IMR-90 (cell line): ENCODE measurements around the gene GBX2. TPM values are rescaled to one million over a fixed set of nuclear protein-coding genes. Genes with fewer than 3 reads are reported as not detected.

Experiments
- ATAC-seq: fragments of 200-7000 bp; cut with Tn5 transposase; 2 replicates; pipeline ENCODE4 v1.9.1; 2020; ENCODE audit warnings: low read depth, mild to moderate bottlenecking, moderate library complexity
- BruUV-seq: library from RNA; stranded (reverse); fragments of 400-500 nt; replicated peaks from 2 replicates; lab custom pipeline; 2021; lab: Mats Ljungman, UMichigan
- CTCF ChIA-PET: fragments of 300-600 bp; formaldehyde crosslinking; extraction: SDS; loops from one replicate; lab custom pipeline; 2021; ENCODE audit warnings: antibody characterized with exemption; lab: Yijun Ruan, JAX
- POLR2A ChIA-PET: fragments of 300-600 bp; sonication (Branson Sonifier 250); formaldehyde crosslinking; loops from one replicate; lab custom pipeline; 2022; ENCODE audit warnings: antibody characterized with exemption; ENCODE audit not compliant: unreplicated experiment; lab: Charles Lee
- DNase-seq: peaks from one replicate; pipeline ENCODE4 v3.0.0; 2013
- H2AFZ ChIP-seq: replicated peaks from 2 replicates; pipeline ENCODE3; 2013; ENCODE audit warnings: low read length, mild to moderate bottlenecking; ENCODE audit not compliant: poor library complexity
- H2AK5ac ChIP-seq: 2 replicates; pipeline ENCODE4 v1.6.1; 2013; ENCODE audit warnings: low read depth, low read length, inconsistent platforms
- H2AK9ac ChIP-seq: replicated peaks from 2 replicates; pipeline ENCODE3; 2013; ENCODE audit warnings: mild to moderate bottlenecking, low read depth, low read length, moderate library complexity; ENCODE audit not compliant: poor library complexity
- H2BK120ac ChIP-seq: 2 replicates; pipeline ENCODE4 v1.6.1; 2013; ENCODE audit warnings: low read depth, low read length, inconsistent platforms
- H2BK15ac ChIP-seq: 3 replicates; pipeline ENCODE4 v1.6.1; 2013; ENCODE audit warnings: low read depth, low read length, inconsistent platforms
- H2BK20ac ChIP-seq: 2 replicates; pipeline ENCODE4 v1.6.1; 2013; ENCODE audit warnings: low read depth, mild to moderate bottlenecking, inconsistent platforms, low read length, moderate library complexity
- H2BK5ac ChIP-seq: 2 replicates; pipeline ENCODE4 v1.6.1; 2013; ENCODE audit warnings: mild to moderate bottlenecking, low read depth, low read length, inconsistent platforms; ENCODE audit not compliant: poor library complexity, severe bottlenecking
- H3K14ac ChIP-seq: replicated peaks from 2 replicates; pipeline ENCODE4 v1.6.1; 2013; ENCODE audit warnings: low read depth, low read length, inconsistent platforms
- H3K18ac ChIP-seq: 2 replicates; pipeline ENCODE4 v1.6.1; 2013; ENCODE audit warnings: low read depth, low read length, control low read depth
- H3K23ac ChIP-seq: 2 replicates; pipeline ENCODE4 v1.6.1; 2013; ENCODE audit warnings: low read depth, low read length, inconsistent platforms
- H3K27ac ChIP-seq: 2 replicates; pipeline ENCODE4 v1.5.1; 2013; ENCODE audit warnings: mild to moderate bottlenecking, control low read depth, low read length; ENCODE audit not compliant: insufficient read depth
- H3K27me3 ChIP-seq: 2 replicates; pipeline ENCODE4 v1.6.1; 2013; ENCODE audit warnings: low read length; ENCODE audit not compliant: control insufficient read depth, insufficient read depth
- H3K36me3 ChIP-seq: 2 replicates; pipeline ENCODE4 v1.6.1; 2013; ENCODE audit warnings: low read length, mixed read lengths; ENCODE audit not compliant: control insufficient read depth, insufficient read depth
- H3K4ac ChIP-seq: 2 replicates; pipeline ENCODE4 v1.6.1; 2013; ENCODE audit warnings: low read depth, low read length, inconsistent platforms
- H3K4me1 ChIP-seq: 2 replicates; pipeline ENCODE4 v1.6.1; 2013; ENCODE audit warnings: low read length, mixed read lengths; ENCODE audit not compliant: control insufficient read depth, insufficient read depth
- H3K4me2 ChIP-seq: 2 replicates; pipeline ENCODE4 v1.6.1; 2013; ENCODE audit warnings: low read depth, mild to moderate bottlenecking, control low read depth, low read length, moderate library complexity
- H3K4me3 ChIP-seq: 2 replicates; pipeline ENCODE4 v1.5.1; 2013; ENCODE audit warnings: low read depth, mild to moderate bottlenecking, control low read depth, low read length, moderate library complexity; ENCODE audit not compliant: insufficient read depth
- H3K56ac ChIP-seq: 2 replicates; pipeline ENCODE4 v1.6.1; 2013; ENCODE audit warnings: low read length, inconsistent platforms; ENCODE audit not compliant: insufficient read depth; ENCODE audit errors: extremely low read depth
- H3K79me1 ChIP-seq, 2 experiments: 2 replicates each; pipeline ENCODE4 v1.6.1; 2013; ENCODE audit warnings: low read length in 2 of 2, inconsistent platforms in 1 of 2, low read depth in 1 of 2
- H3K9ac ChIP-seq: 2 replicates; pipeline ENCODE4 v1.6.1; 2013; ENCODE audit warnings: low read depth, low read length, control low read depth
- H3K9me1 ChIP-seq: 2 replicates; pipeline ENCODE4 v1.6.1; 2013; ENCODE audit warnings: low read length, inconsistent platforms; ENCODE audit not compliant: insufficient read depth
- H3K9me3 ChIP-seq: 2 replicates; pipeline ENCODE4 v1.6.1; 2013; ENCODE audit warnings: low read length; ENCODE audit not compliant: control insufficient read depth, insufficient read depth
- H4K20me1 ChIP-seq: 2 replicates; pipeline ENCODE4 v1.6.1; 2013; ENCODE audit warnings: low read length, inconsistent platforms; ENCODE audit not compliant: insufficient read depth
- H4K5ac ChIP-seq: 2 replicates; pipeline ENCODE4 v1.6.1; 2013; ENCODE audit warnings: mild to moderate bottlenecking, low read depth, low read length, control low read depth
- H4K8ac ChIP-seq, 2 experiments: 2 replicates each; pipeline ENCODE4 v1.6.1; 2013; ENCODE audit warnings: low read depth in 2 of 2, low read length in 2 of 2, control low read depth in 1 of 2, inconsistent platforms in 1 of 2
- H4K91ac ChIP-seq: 2 replicates; pipeline ENCODE4 v1.6.1; 2013; ENCODE audit warnings: low read depth, low read length, inconsistent platforms; ENCODE audit not compliant: insufficient read depth
- CEBPB ChIP-seq: IDR thresholded peaks from 2 replicates; pipeline ENCODE4 v1.6.1; 2012; ENCODE audit warnings: low read depth, low read length, improper control_type of control experiment
- POLR2A ChIP-seq: IDR thresholded peaks from 2 replicates; pipeline ENCODE4 v1.6.1; 2012; ENCODE audit warnings: mild to moderate bottlenecking, low read depth, low read length
- RFX5 ChIP-seq: IDR thresholded peaks from 2 replicates; pipeline ENCODE4 v1.8.0; 2012; ENCODE audit warnings: low read depth, mild to moderate bottlenecking, low read length, moderate library complexity
- WGBS, 2 experiments: methylation state at CpG; one replicate each; pipeline versions ENCODE4 v1.1.5 to v1.1.7; 2013; ENCODE audit warnings: missing lambda C conversion rate in 2 of 2; ENCODE audit not compliant: insufficient read length in 1 of 2; ENCODE audit errors: extremely low coverage in 2 of 2; 5-methylcytosine and 5-hydroxymethylcytosine counted together
- dilution Hi-C: fragments of 300-500 bp; cut with HindIII; formaldehyde crosslinking; loops from one replicate; pipeline ENCODE4 v1.14.3; 2018; ENCODE audit warnings: low sequenced_read_pairs; ENCODE audit not compliant: unreplicated experiment
- in situ Hi-C: fragments of 300-500 bp; cut with MboI; formaldehyde crosslinking; loops from 3 replicates; pipeline ENCODE4 v1.14.3; 2019; ENCODE audit warnings: low sequenced_read_pairs, inconsistent platforms, mixed read lengths
- intact Hi-C: fragments of 100-400 bp; cut with micrococcal nuclease; formaldehyde crosslinking; loops from 2 replicates; pipeline ENCODE4 v1.10.0; 2022
- polyA plus RNA-seq, 3 experiments: library from polyadenylated mRNA; depleted of rRNA; stranded (reverse); fragments of >200 nt; gene quantifications; 2 replicates each; pipeline ENCODE4 v1.2.3, GENCODE V29; 2012; ENCODE audit warnings: low replicate concordance in 1 of 3
- total RNA-seq: library from RNA; depleted of rRNA; stranded (reverse); fragments of >200 nt; gene quantifications from 2 replicates; pipeline ENCODE4 v1.2.3, GENCODE V29; 2012

Gene GBX2
- total and polyA plus RNA-seq, 2 of the 4 experiments (the other 2 are of a cell fraction), result 0.10 TPM; not detected in 1

DNA sequence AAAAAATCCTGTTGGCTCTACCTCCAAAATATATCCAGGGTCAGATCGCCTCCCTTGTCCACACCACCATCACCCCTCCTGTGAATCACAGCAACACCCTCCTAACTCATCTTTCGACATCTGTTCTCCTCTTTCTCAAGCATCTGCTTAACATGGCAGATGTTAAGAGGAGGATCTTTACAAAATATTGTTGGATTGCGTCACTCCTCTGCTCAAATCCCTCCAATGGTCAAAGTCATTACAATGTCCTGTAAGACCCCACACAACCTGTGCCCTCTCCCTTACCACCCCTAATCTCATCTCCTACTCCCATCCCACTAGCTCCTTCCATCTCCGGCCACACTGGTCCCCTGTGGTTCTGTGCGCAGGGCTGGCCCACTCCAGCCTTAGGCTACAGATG lies 36.8 kb upstream of the GBX2 start:
- 95% methylated on average over 2 of the region's 5 CpGs; no CpG with 5 or more reads in 1 of the 2 experiments for WGBS, 2 experiments
- H2BK120ac ChIP-seq, result no peak overlapping the region
- no peak overlapping the region for H4K5ac ChIP-seq
- H3K4ac ChIP-seq, result no peak overlapping the region
- H3K27ac ChIP-seq, result no peak overlapping the region
- intact Hi-C loops, result no loop called here
- no peaks in the 10 kb centered on the region for H3K9me1 ChIP-seq
- H3K9ac ChIP-seq, result no peak overlapping the region
- H2AK9ac ChIP-seq, result no peak overlapping the region
- H4K20me1 ChIP-seq, result no peaks in the 10 kb centered on the region
- no peak overlapping the region for H3K23ac ChIP-seq
- no peak overlapping the region for H2AK5ac ChIP-seq
- CTCF ChIA-PET, result no interaction called here
- no peak overlapping the region for H3K56ac ChIP-seq
- H4K91ac ChIP-seq, result no peak overlapping the region
- no peaks in the 10 kb centered on the region for H3K4me1 ChIP-seq
- no peak overlapping the region for H3K18ac ChIP-seq
- no peak overlapping the region for H2AFZ ChIP-seq
- DNase-seq (no peak), ATAC-seq (no peak)
- TF ChIP-seq RFX5 (no peak), POLR2A (no peak), CEBPB (peak; percentile 55)
- H3K4me3 ChIP-seq, result no peak overlapping the region
- H4K8ac ChIP-seq, result no peak overlapping the region
- H2BK15ac ChIP-seq, result no peak overlapping the region
- POLR2A ChIA-PET, result no interaction called here
- H3K9me3 ChIP-seq, result peaks cover 2% of the 10 kb centered on the region; the same call in 1 of the 2 replicates
- no peak overlapping the region for H3K4me2 ChIP-seq
- H2BK5ac ChIP-seq, result no peak overlapping the region
- peaks cover 12% of the 10 kb centered on the region for H3K27me3 ChIP-seq
- in situ Hi-C loops, result no loop called here
- no TSS peak for BruUV-seq
- no peaks in the 10 kb centered on the region for H3K36me3 ChIP-seq
- H2BK20ac ChIP-seq, result no peak overlapping the region
- H3K14ac ChIP-seq, result no peak overlapping the region
- dilution Hi-C loops, result no loop called here
- H3K79me1 ChIP-seq, result no peaks in the 10 kb centered on the region
